H9 (cell line): ENCODE measurements around the gene GARIN1A. TPM values are rescaled to one million over a fixed set of nuclear protein-coding genes. Genes with fewer than 3 reads are reported as not detected.

Source experiments
- DNase-seq: peaks from one replicate; pipeline ENCODE4 v3.0.0-alpha.2; 2017
- H2AFZ ChIP-seq: one replicate; pipeline ENCODE4 v1.6.1; 2013; ENCODE audit warnings: mild to moderate bottlenecking, low read length, control low read depth, moderate library complexity
- H2AK5ac ChIP-seq: 2 replicates; pipeline ENCODE4 v1.6.1; 2013; ENCODE audit warnings: low read length, control low read depth, mixed read lengths; ENCODE audit not compliant: insufficient read length
- H2BK120ac ChIP-seq: one replicate; pipeline ENCODE4 v1.6.1; 2013; ENCODE audit warnings: low read depth, mild to moderate bottlenecking, low read length, control low read depth, inconsistent platforms; ENCODE audit not compliant: poor library complexity, severe bottlenecking
- H2BK12ac ChIP-seq: 2 replicates; pipeline ENCODE4 v1.6.1; 2013; ENCODE audit warnings: low read length, control low read depth, mixed read lengths, low read depth; ENCODE audit not compliant: insufficient read length
- H2BK15ac ChIP-seq: 2 replicates; pipeline ENCODE4 v1.6.1; 2013; ENCODE audit warnings: low read depth, low read length, control low read depth
- H2BK20ac ChIP-seq: one replicate; pipeline ENCODE4 v1.6.1; 2013; ENCODE audit warnings: low read depth, mild to moderate bottlenecking, low read length, control low read depth, inconsistent platforms; ENCODE audit not compliant: poor library complexity, severe bottlenecking
- H2BK5ac ChIP-seq: 2 replicates; pipeline ENCODE4 v1.6.1; 2013; ENCODE audit warnings: low read length, control low read depth, mixed read lengths; ENCODE audit not compliant: insufficient read length
- H3K14ac ChIP-seq: 2 replicates; pipeline ENCODE4 v1.6.1; 2013; ENCODE audit warnings: low read length, control low read depth; ENCODE audit not compliant: insufficient read depth
- H3K18ac ChIP-seq: 2 replicates; pipeline ENCODE4 v1.6.1; 2013; ENCODE audit warnings: low read depth, mild to moderate bottlenecking, mixed read lengths, low read length, control low read depth; ENCODE audit not compliant: insufficient read length
- H3K23ac ChIP-seq: 2 replicates; pipeline ENCODE4 v1.6.1; 2013; ENCODE audit warnings: low read length, control low read depth, mixed read lengths, low read depth; ENCODE audit not compliant: insufficient read length
- H3K23me2 ChIP-seq: 2 replicates; pipeline ENCODE4 v1.6.1; 2013; ENCODE audit warnings: low read depth, mild to moderate bottlenecking, mixed read lengths, low read length, control low read depth; ENCODE audit not compliant: insufficient read length, poor library complexity, severe bottlenecking
- H3K27ac ChIP-seq: 2 replicates; pipeline ENCODE4 v1.5.1; 2013; ENCODE audit warnings: low read length, control low read depth, mixed read lengths, low read depth; ENCODE audit not compliant: insufficient read length
- H3K27me3 ChIP-seq: 2 replicates; pipeline ENCODE4 v1.6.1; 2013; ENCODE audit warnings: low read length, control low read depth, inconsistent platforms; ENCODE audit not compliant: insufficient read depth
- H3K4ac ChIP-seq: 2 replicates; pipeline ENCODE4 v1.6.1; 2013; ENCODE audit warnings: low read depth, mild to moderate bottlenecking, control low read depth, inconsistent platforms, low read length, moderate library complexity
- H3K4me1 ChIP-seq: 2 replicates; pipeline ENCODE4 v1.6.1; 2013; ENCODE audit warnings: low read length, control low read depth, inconsistent platforms; ENCODE audit not compliant: insufficient read depth
- H3K4me2 ChIP-seq: 2 replicates; pipeline ENCODE4 v1.6.1; 2013; ENCODE audit warnings: low read length, control low read depth, mixed read lengths; ENCODE audit not compliant: insufficient read length, insufficient read depth
- H3K56ac ChIP-seq: 2 replicates; pipeline ENCODE4 v1.6.1; 2013; ENCODE audit warnings: low read depth, mild to moderate bottlenecking, mixed read lengths, low read length, control low read depth; ENCODE audit not compliant: insufficient read length
- H3K79me1 ChIP-seq: 2 replicates; pipeline ENCODE4 v1.6.1; 2013; ENCODE audit warnings: low read depth, mild to moderate bottlenecking, moderate library complexity, low read length, control low read depth, inconsistent platforms; ENCODE audit not compliant: insufficient read depth, poor library complexity, severe bottlenecking
- H3K79me2 ChIP-seq: 2 replicates; pipeline ENCODE4 v1.6.1; 2013; ENCODE audit warnings: low read length, control low read depth, inconsistent platforms; ENCODE audit not compliant: insufficient read depth
- H3K9ac ChIP-seq: 2 replicates; pipeline ENCODE4 v1.6.1; 2013; ENCODE audit warnings: low read length, control low read depth, mixed read lengths; ENCODE audit not compliant: insufficient read length; ENCODE audit errors: extremely low read depth
- H3K9me3 ChIP-seq: one replicate; pipeline ENCODE4 v1.6.1; 2013; ENCODE audit warnings: low read depth, low read length, inconsistent platforms; ENCODE audit not compliant: control insufficient read depth
- H3T11ph ChIP-seq: one replicate; pipeline ENCODE4 v1.6.1; 2013; ENCODE audit warnings: mild to moderate bottlenecking, low read length, control low read depth, inconsistent platforms
- H4K20me1 ChIP-seq: one replicate; pipeline ENCODE4 v1.6.1; 2013; ENCODE audit not compliant: control insufficient read depth, insufficient read length, insufficient read depth
- H4K5ac ChIP-seq: 2 replicates; pipeline ENCODE4 v1.6.1; 2013; ENCODE audit warnings: low read depth, mild to moderate bottlenecking, mixed read lengths, low read length, control low read depth; ENCODE audit not compliant: insufficient read length
- H4K8ac ChIP-seq: replicated peaks from 2 replicates; pipeline ENCODE4 v1.6.1; 2013; ENCODE audit warnings: low read length, control low read depth, mixed read lengths, low read depth; ENCODE audit not compliant: insufficient read length
- H4K91ac ChIP-seq: 2 replicates; pipeline ENCODE4 v1.6.1; 2013; ENCODE audit warnings: low read depth, mild to moderate bottlenecking, moderate library complexity, mixed read lengths, low read length, control low read depth; ENCODE audit not compliant: insufficient read length
- H3K27ac Mint-ChIP-seq, 3 experiments: 2 replicates in 2 of 3; 3 replicates in 1 of 3; pipeline ENCODE4 v1.8.0; 2020 to 2021; ENCODE audit warnings: mixed read lengths in 3 of 3, mild to moderate bottlenecking in 1 of 3, moderate library complexity in 1 of 3
- H3K27me3 Mint-ChIP-seq: 2 replicates; pipeline ENCODE4 v1.8.0; 2021; ENCODE audit warnings: low read depth, mild to moderate bottlenecking, moderate library complexity, mixed read lengths
- H3K36me3 Mint-ChIP-seq, 3 experiments: 2 replicates in 2 of 3; 3 replicates in 1 of 3; pipeline ENCODE4 v1.8.0; 2020 to 2021; ENCODE audit warnings: low read depth in 3 of 3, mixed read lengths in 3 of 3; ENCODE audit not compliant: insufficient read depth in 1 of 3
- H3K4me1 Mint-ChIP-seq, 2 experiments: 2 replicates each; pipeline ENCODE4 v1.8.0; 2020; ENCODE audit warnings: mixed read lengths in 2 of 2
- H3K4me3 Mint-ChIP-seq, 2 experiments: 2 replicates in 1 of 2; 3 replicates in 1 of 2; pipeline ENCODE4 v1.8.0; 2020 to 2021; ENCODE audit warnings: mild to moderate bottlenecking in 2 of 2, mixed read lengths in 2 of 2, moderate library complexity in 1 of 2
- H3K9me3 Mint-ChIP-seq, 2 experiments: 2 replicates in 1 of 2; 3 replicates in 1 of 2; pipeline ENCODE4 v1.8.0; 2020; ENCODE audit warnings: mild to moderate bottlenecking in 2 of 2, mixed read lengths in 2 of 2, moderate library complexity in 1 of 2
- WGBS: extraction: QIAGEN DNeasy Blood & Tissue Kit; methylation state at CpG from one replicate; pipeline ENCODE4 v1.1.7; 2013; ENCODE audit warnings: missing lambda C conversion rate, low lambda C conversion rate, mixed read lengths; ENCODE audit not compliant: insufficient read length; ENCODE audit errors: extremely low coverage; 5-methylcytosine and 5-hydroxymethylcytosine counted together
- total RNA-seq: library from RNA; stranded (reverse); gene quantifications from 2 replicates; pipeline ENCODE4 v1.2.1, GENCODE V29; 2021
- TF ChIP-seq, protein P1 (sequence below): fragments of 200-600 bp; sonication (generic); conservative IDR thresholded peaks from 3 replicates; pipeline ENCODE4 v1.8.0; 2021; ENCODE audit warnings: antibody characterized with exemption, mild to moderate bottlenecking

Gene GARIN1A
- total RNA-seq, 1 experiment from 2014 or later, result 0.98 TPM

DNA sequence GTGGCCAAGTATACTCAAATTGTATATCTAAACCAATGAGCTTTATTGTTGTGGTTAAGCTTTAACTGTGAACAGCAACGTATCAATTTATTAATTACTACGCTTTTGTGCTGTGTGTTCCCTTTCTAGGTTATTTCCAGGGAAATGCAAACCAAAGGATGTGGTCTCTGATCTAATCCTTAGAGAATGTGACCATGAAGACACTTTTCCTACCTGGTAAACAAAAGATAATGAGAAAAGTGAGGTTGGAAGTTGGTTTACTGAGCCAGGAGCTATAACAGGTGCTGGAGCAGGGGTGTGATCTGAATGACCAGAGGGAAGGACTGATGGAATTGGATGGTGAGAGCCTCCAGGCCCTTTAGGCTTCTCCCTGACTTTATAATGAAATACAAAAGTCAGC is 41.7 kb downstream of the GARIN1A start:
- Histone ChIP-seq H3K79me2 (no peaks in the 10 kb centered on the region), H3K56ac (no peak overlapping the region), H3K18ac (no peak overlapping the region), H2AFZ (no peak overlapping the region), H3K27ac (no peak overlapping the region), H3K4me1 (peaks cover under 1% of the 10 kb centered on the region; the same call in 1 of the 2 replicates), H3K23ac (no peak overlapping the region), H3K14ac (no peak overlapping the region), H3K27me3 (no peaks in the 10 kb centered on the region), H2BK120ac (no peak overlapping the region), H3K23me2 (no peaks in the 10 kb centered on the region), H3K9me3 (no peaks in the 10 kb centered on the region), H2AK5ac (no peak overlapping the region), H2BK5ac (no peak overlapping the region), H3K4me2 (no peak overlapping the region), H4K8ac (no peak overlapping the region), H3K4ac (no peak overlapping the region), H2BK20ac (no peak overlapping the region), H2BK12ac (no peak overlapping the region), H3T11ph (no peak overlapping the region), H3K9ac (no peak overlapping the region), H4K91ac (no peak overlapping the region), H3K79me1 (no peaks in the 10 kb centered on the region), H4K20me1 (no peaks in the 10 kb centered on the region), H4K5ac (no peak overlapping the region), H2BK15ac (no peak overlapping the region)
- Mint-ChIP-seq H3K9me3 (no peaks in the 10 kb centered on the region; a peak in 1 of 5 replicates), H3K4me3 (no peak overlapping the region), H3K4me1 (peaks cover 15 to 20% of the 10 kb centered on the region in 2 experiments), H3K27me3 (no peaks in the 10 kb centered on the region), H3K27ac (no peak overlapping the region), H3K36me3 (peaks cover 0 to 4% (median 0%) of the 10 kb centered on the region in 3 experiments; a peak in 2 of 7 replicates)
- DNase-seq, result no peak
- TF ChIP-seq, protein P1, sequence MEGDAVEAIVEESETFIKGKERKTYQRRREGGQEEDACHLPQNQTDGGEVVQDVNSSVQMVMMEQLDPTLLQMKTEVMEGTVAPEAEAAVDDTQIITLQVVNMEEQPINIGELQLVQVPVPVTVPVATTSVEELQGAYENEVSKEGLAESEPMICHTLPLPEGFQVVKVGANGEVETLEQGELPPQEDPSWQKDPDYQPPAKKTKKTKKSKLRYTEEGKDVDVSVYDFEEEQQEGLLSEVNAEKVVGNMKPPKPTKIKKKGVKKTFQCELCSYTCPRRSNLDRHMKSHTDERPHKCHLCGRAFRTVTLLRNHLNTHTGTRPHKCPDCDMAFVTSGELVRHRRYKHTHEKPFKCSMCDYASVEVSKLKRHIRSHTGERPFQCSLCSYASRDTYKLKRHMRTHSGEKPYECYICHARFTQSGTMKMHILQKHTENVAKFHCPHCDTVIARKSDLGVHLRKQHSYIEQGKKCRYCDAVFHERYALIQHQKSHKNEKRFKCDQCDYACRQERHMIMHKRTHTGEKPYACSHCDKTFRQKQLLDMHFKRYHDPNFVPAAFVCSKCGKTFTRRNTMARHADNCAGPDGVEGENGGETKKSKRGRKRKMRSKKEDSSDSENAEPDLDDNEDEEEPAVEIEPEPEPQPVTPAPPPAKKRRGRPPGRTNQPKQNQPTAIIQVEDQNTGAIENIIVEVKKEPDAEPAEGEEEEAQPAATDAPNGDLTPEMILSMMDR, result no peak
- WGBS, result no CpG with 5 or more reads among the region's 2 CpGs
